IMR-90 (cell line): Measurements from ENCODE around the gene PRKCH. TPM values are rescaled to one million over a fixed set of nuclear protein-coding genes. Genes with fewer than 3 reads are reported as not detected.

Experiments
- ATAC-seq: fragments of 200-7000 bp; cut with Tn5 transposase; 2 replicates; pipeline ENCODE4 v1.9.1; 2020; ENCODE audit warnings: low read depth, mild to moderate bottlenecking, moderate library complexity
- BruUV-seq: library from RNA; stranded (reverse); fragments of 400-500 nt; replicated peaks from 2 replicates; lab custom pipeline; 2021; lab: Mats Ljungman, UMichigan
- CTCF ChIA-PET: fragments of 300-600 bp; formaldehyde crosslinking; extraction: SDS; loops from one replicate; lab custom pipeline; 2021; ENCODE audit warnings: antibody characterized with exemption; lab: Yijun Ruan, JAX
- POLR2A ChIA-PET: fragments of 300-600 bp; sonication (Branson Sonifier 250); formaldehyde crosslinking; loops from one replicate; lab custom pipeline; 2022; ENCODE audit warnings: antibody characterized with exemption; ENCODE audit not compliant: unreplicated experiment; lab: Charles Lee
- DNase-seq: peaks from one replicate; pipeline ENCODE4 v3.0.0; 2013
- H2AFZ ChIP-seq: replicated peaks from 2 replicates; pipeline ENCODE3; 2013; ENCODE audit warnings: low read length, mild to moderate bottlenecking; ENCODE audit not compliant: poor library complexity
- H2AK5ac ChIP-seq: 2 replicates; pipeline ENCODE4 v1.6.1; 2013; ENCODE audit warnings: low read depth, low read length, inconsistent platforms
- H2AK9ac ChIP-seq: replicated peaks from 2 replicates; pipeline ENCODE3; 2013; ENCODE audit warnings: mild to moderate bottlenecking, low read depth, low read length, moderate library complexity; ENCODE audit not compliant: poor library complexity
- H2BK120ac ChIP-seq: 2 replicates; pipeline ENCODE4 v1.6.1; 2013; ENCODE audit warnings: low read depth, low read length, inconsistent platforms
- H2BK15ac ChIP-seq: 3 replicates; pipeline ENCODE4 v1.6.1; 2013; ENCODE audit warnings: low read depth, low read length, inconsistent platforms
- H2BK20ac ChIP-seq: 2 replicates; pipeline ENCODE4 v1.6.1; 2013; ENCODE audit warnings: low read depth, mild to moderate bottlenecking, inconsistent platforms, low read length, moderate library complexity
- H2BK5ac ChIP-seq: 2 replicates; pipeline ENCODE4 v1.6.1; 2013; ENCODE audit warnings: mild to moderate bottlenecking, low read depth, low read length, inconsistent platforms; ENCODE audit not compliant: poor library complexity, severe bottlenecking
- H3K14ac ChIP-seq: replicated peaks from 2 replicates; pipeline ENCODE4 v1.6.1; 2013; ENCODE audit warnings: low read depth, low read length, inconsistent platforms
- H3K18ac ChIP-seq: 2 replicates; pipeline ENCODE4 v1.6.1; 2013; ENCODE audit warnings: low read depth, low read length, control low read depth
- H3K23ac ChIP-seq: 2 replicates; pipeline ENCODE4 v1.6.1; 2013; ENCODE audit warnings: low read depth, low read length, inconsistent platforms
- H3K27ac ChIP-seq: 2 replicates; pipeline ENCODE4 v1.5.1; 2013; ENCODE audit warnings: mild to moderate bottlenecking, control low read depth, low read length; ENCODE audit not compliant: insufficient read depth
- H3K27me3 ChIP-seq: 2 replicates; pipeline ENCODE4 v1.6.1; 2013; ENCODE audit warnings: low read length; ENCODE audit not compliant: control insufficient read depth, insufficient read depth
- H3K36me3 ChIP-seq: 2 replicates; pipeline ENCODE4 v1.6.1; 2013; ENCODE audit warnings: low read length, mixed read lengths; ENCODE audit not compliant: control insufficient read depth, insufficient read depth
- H3K4ac ChIP-seq: 2 replicates; pipeline ENCODE4 v1.6.1; 2013; ENCODE audit warnings: low read depth, low read length, inconsistent platforms
- H3K4me1 ChIP-seq: 2 replicates; pipeline ENCODE4 v1.6.1; 2013; ENCODE audit warnings: low read length, mixed read lengths; ENCODE audit not compliant: control insufficient read depth, insufficient read depth
- H3K4me2 ChIP-seq: 2 replicates; pipeline ENCODE4 v1.6.1; 2013; ENCODE audit warnings: low read depth, mild to moderate bottlenecking, control low read depth, low read length, moderate library complexity
- H3K4me3 ChIP-seq: 2 replicates; pipeline ENCODE4 v1.5.1; 2013; ENCODE audit warnings: low read depth, mild to moderate bottlenecking, control low read depth, low read length, moderate library complexity; ENCODE audit not compliant: insufficient read depth
- H3K56ac ChIP-seq: 2 replicates; pipeline ENCODE4 v1.6.1; 2013; ENCODE audit warnings: low read length, inconsistent platforms; ENCODE audit not compliant: insufficient read depth; ENCODE audit errors: extremely low read depth
- H3K79me1 ChIP-seq, 2 experiments: 2 replicates each; pipeline ENCODE4 v1.6.1; 2013; ENCODE audit warnings: low read length in 2 of 2, inconsistent platforms in 1 of 2, low read depth in 1 of 2
- H3K9ac ChIP-seq: 2 replicates; pipeline ENCODE4 v1.6.1; 2013; ENCODE audit warnings: low read depth, low read length, control low read depth
- H3K9me1 ChIP-seq: 2 replicates; pipeline ENCODE4 v1.6.1; 2013; ENCODE audit warnings: low read length, inconsistent platforms; ENCODE audit not compliant: insufficient read depth
- H3K9me3 ChIP-seq: 2 replicates; pipeline ENCODE4 v1.6.1; 2013; ENCODE audit warnings: low read length; ENCODE audit not compliant: control insufficient read depth, insufficient read depth
- H4K20me1 ChIP-seq: 2 replicates; pipeline ENCODE4 v1.6.1; 2013; ENCODE audit warnings: low read length, inconsistent platforms; ENCODE audit not compliant: insufficient read depth
- H4K5ac ChIP-seq: 2 replicates; pipeline ENCODE4 v1.6.1; 2013; ENCODE audit warnings: mild to moderate bottlenecking, low read depth, low read length, control low read depth
- H4K8ac ChIP-seq, 2 experiments: 2 replicates each; pipeline ENCODE4 v1.6.1; 2013; ENCODE audit warnings: low read depth in 2 of 2, low read length in 2 of 2, control low read depth in 1 of 2, inconsistent platforms in 1 of 2
- H4K91ac ChIP-seq: 2 replicates; pipeline ENCODE4 v1.6.1; 2013; ENCODE audit warnings: low read depth, low read length, inconsistent platforms; ENCODE audit not compliant: insufficient read depth
- BHLHE40 ChIP-seq: fragments of 150-350 bp; IDR thresholded peaks from 2 replicates; pipeline ENCODE4 v1.6.1; 2016; ENCODE audit warnings: mild to moderate bottlenecking, low read depth, low read length
- FOS ChIP-seq: fragments of 150-350 bp; IDR thresholded peaks from 2 replicates; pipeline ENCODE4 v1.6.1; 2016; ENCODE audit warnings: low read depth, low read length
- MAFK ChIP-seq: IDR thresholded peaks from 2 replicates; pipeline ENCODE4 v1.6.1; 2012; ENCODE audit warnings: low read depth, low read length, improper control_type of control experiment
- MAZ ChIP-seq: IDR thresholded peaks from 2 replicates; pipeline ENCODE4 v1.6.1; 2012; ENCODE audit warnings: low read depth, mild to moderate bottlenecking, low read length, improper control_type of control experiment, moderate library complexity, borderline replicate concordance
- NFE2L2 ChIP-seq: fragments of 150-350 bp; IDR thresholded peaks from 2 replicates; pipeline ENCODE4 v1.6.1; 2016; ENCODE audit warnings: low read depth, mild to moderate bottlenecking, low read length
- SMC3 ChIP-seq: fragments of 150-350 bp; IDR thresholded peaks from 2 replicates; pipeline ENCODE4 v1.6.1; 2016; ENCODE audit warnings: low read depth, mild to moderate bottlenecking, antibody characterized with exemption, low read length, moderate library complexity
- WGBS, 2 experiments: methylation state at CpG; one replicate each; pipeline versions ENCODE4 v1.1.5 to v1.1.7; 2013; ENCODE audit warnings: missing lambda C conversion rate in 2 of 2; ENCODE audit not compliant: insufficient read length in 1 of 2; ENCODE audit errors: extremely low coverage in 2 of 2; 5-methylcytosine and 5-hydroxymethylcytosine counted together
- dilution Hi-C: fragments of 300-500 bp; cut with HindIII; formaldehyde crosslinking; loops from one replicate; pipeline ENCODE4 v1.14.3; 2018; ENCODE audit warnings: low sequenced_read_pairs; ENCODE audit not compliant: unreplicated experiment
- in situ Hi-C: fragments of 300-500 bp; cut with MboI; formaldehyde crosslinking; loops from 3 replicates; pipeline ENCODE4 v1.14.3; 2019; ENCODE audit warnings: low sequenced_read_pairs, inconsistent platforms, mixed read lengths
- intact Hi-C: fragments of 100-400 bp; cut with micrococcal nuclease; formaldehyde crosslinking; loops from 2 replicates; pipeline ENCODE4 v1.10.0; 2022
- polyA plus RNA-seq, 3 experiments: library from polyadenylated mRNA; depleted of rRNA; stranded (reverse); fragments of >200 nt; gene quantifications; 2 replicates each; pipeline ENCODE4 v1.2.3, GENCODE V29; 2012; ENCODE audit warnings: low replicate concordance in 1 of 3
- total RNA-seq: library from RNA; depleted of rRNA; stranded (reverse); fragments of >200 nt; gene quantifications from 2 replicates; pipeline ENCODE4 v1.2.3, GENCODE V29; 2012
- TF ChIP-seq, protein P1 (sequence below): fragments of 150-350 bp; IDR thresholded peaks from 2 replicates; pipeline ENCODE4 v1.6.1; 2016; ENCODE audit warnings: low read depth, mild to moderate bottlenecking, low read length, moderate library complexity, borderline replicate concordance
- TF ChIP-seq, protein P2 (sequence below): fragments of 150-350 bp; IDR thresholded peaks from 2 replicates; pipeline ENCODE4 v1.6.1; 2017; ENCODE audit warnings: mild to moderate bottlenecking, antibody characterized with exemption, low read length, low read depth

Gene PRKCH
- total and polyA plus RNA-seq, 2 of the 4 experiments (the other 2 are of a cell fraction), result 1.6 to 2.3 TPM

DNA sequence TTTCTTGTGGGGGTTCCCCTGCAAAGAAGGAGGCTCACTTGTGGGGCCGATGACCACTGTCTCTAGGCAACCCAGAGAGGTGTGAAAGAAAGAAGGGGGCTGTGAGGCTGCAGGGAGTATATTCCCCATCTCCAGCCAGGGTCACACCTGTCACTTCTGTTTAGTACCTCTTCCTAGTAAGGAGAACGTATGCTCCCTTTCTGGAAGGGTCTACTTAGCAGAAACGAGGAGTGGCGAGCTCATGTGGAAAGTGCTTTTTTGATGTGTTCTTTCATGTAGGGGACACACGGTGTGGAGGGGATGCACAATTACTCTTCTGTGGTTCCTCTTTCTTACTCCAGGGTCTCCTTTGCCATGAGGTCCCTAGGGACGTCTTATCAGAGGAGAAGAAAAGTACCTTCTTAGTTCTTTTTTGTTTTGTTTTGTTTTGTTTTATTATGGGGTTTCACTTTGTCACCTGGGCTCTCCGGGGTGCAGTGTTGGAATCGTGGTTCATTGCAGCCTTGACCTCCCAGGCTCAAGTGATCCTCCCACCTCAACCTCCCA lies 58.3 kb downstream of the PRKCH start:
- ChIA-PET POLR2A (no interaction called here), CTCF (no interaction called here)
- H3K4ac ChIP-seq, result no peak overlapping the region
- no peaks in the 10 kb centered on the region for H4K20me1 ChIP-seq
- intact Hi-C loops, result no loop called here
- H3K36me3 ChIP-seq, result no peaks in the 10 kb centered on the region
- no peaks in the 10 kb centered on the region; the same call in 1 of the 2 replicates for H3K9me3 ChIP-seq
- no peak overlapping the region for H4K8ac ChIP-seq
- no peak overlapping the region for H2BK15ac ChIP-seq
- no peak overlapping the region for H4K5ac ChIP-seq
- ATAC-seq (no peak), DNase-seq (no peak)
- no peak overlapping the region for H2BK5ac ChIP-seq
- BruUV-seq, result no TSS peak
- WGBS, 2 experiments, result no CpG with 5 or more reads among the region's 8 CpGs
- peaks cover 29% of the 10 kb centered on the region for H3K27me3 ChIP-seq
- no peak overlapping the region for H3K14ac ChIP-seq
- H3K79me1 ChIP-seq, result no peaks in the 10 kb centered on the region
- no peak overlapping the region for H3K56ac ChIP-seq
- H3K18ac ChIP-seq, result no peak overlapping the region
- H2BK120ac ChIP-seq, result no peak overlapping the region
- dilution Hi-C loops, result no loop called here
- no peak overlapping the region for H3K9ac ChIP-seq
- H2AK5ac ChIP-seq, result no peak overlapping the region
- no peak overlapping the region for H3K27ac ChIP-seq
- no peak overlapping the region for H2AFZ ChIP-seq
- H3K23ac ChIP-seq, result no peak overlapping the region
- H2AK9ac ChIP-seq, result no peak overlapping the region
- no peak overlapping the region for H3K4me2 ChIP-seq
- TF ChIP-seq SMC3 (no peak), MAFK (no peak), BHLHE40 (no peak), MAZ (no peak), NFE2L2 (no peak), FOS (no peak)
- TF ChIP-seq, protein P1, sequence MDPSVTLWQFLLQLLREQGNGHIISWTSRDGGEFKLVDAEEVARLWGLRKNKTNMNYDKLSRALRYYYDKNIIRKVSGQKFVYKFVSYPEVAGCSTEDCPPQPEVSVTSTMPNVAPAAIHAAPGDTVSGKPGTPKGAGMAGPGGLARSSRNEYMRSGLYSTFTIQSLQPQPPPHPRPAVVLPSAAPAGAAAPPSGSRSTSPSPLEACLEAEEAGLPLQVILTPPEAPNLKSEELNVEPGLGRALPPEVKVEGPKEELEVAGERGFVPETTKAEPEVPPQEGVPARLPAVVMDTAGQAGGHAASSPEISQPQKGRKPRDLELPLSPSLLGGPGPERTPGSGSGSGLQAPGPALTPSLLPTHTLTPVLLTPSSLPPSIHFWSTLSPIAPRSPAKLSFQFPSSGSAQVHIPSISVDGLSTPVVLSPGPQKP, result no peak
- TF ChIP-seq, protein P2, sequence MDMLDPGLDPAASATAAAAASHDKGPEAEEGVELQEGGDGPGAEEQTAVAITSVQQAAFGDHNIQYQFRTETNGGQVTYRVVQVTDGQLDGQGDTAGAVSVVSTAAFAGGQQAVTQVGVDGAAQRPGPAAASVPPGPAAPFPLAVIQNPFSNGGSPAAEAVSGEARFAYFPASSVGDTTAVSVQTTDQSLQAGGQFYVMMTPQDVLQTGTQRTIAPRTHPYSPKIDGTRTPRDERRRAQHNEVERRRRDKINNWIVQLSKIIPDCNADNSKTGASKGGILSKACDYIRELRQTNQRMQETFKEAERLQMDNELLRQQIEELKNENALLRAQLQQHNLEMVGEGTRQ, result no peak
- no peaks in the 10 kb centered on the region for H3K4me1 ChIP-seq
- in situ Hi-C loops, result no loop called here
- H3K9me1 ChIP-seq, result no peaks in the 10 kb centered on the region
- no peak overlapping the region for H4K91ac ChIP-seq
- no peak overlapping the region for H2BK20ac ChIP-seq
- no peak overlapping the region for H3K4me3 ChIP-seq
